Neuronal stem cell (in vitro differentiated cells): ENCODE measurements around the gene MIS18BP1.
"Not testable (repeated sequence)": the region's sequence is repeated elsewhere in the genome, so short reads cannot be mapped to it uniquely, and the experiment has no call there.

Source experiments
- DNase-seq: peaks from one replicate; pipeline ENCODE4 v3.0.0-alpha.2; 2013; ENCODE audit warnings: low spot score
- H2AFZ ChIP-seq: one replicate; pipeline ENCODE4 v1.6.1; 2013; ENCODE audit warnings: mild to moderate bottlenecking, low read length, inconsistent platforms
- H2AK5ac ChIP-seq: 2 replicates; pipeline ENCODE4 v1.6.1; 2013; ENCODE audit warnings: low read depth, mild to moderate bottlenecking, inconsistent platforms, low read length, moderate library complexity, mixed read lengths
- H2BK120ac ChIP-seq: 2 replicates; pipeline ENCODE4 v1.6.1; 2013; ENCODE audit warnings: low read depth, mild to moderate bottlenecking, inconsistent platforms, low read length, moderate library complexity, mixed read lengths
- H2BK12ac ChIP-seq: one replicate; pipeline ENCODE4 v1.6.1; 2013; ENCODE audit warnings: low read length, inconsistent platforms
- H2BK15ac ChIP-seq: 2 replicates; pipeline ENCODE4 v1.6.1; 2013; ENCODE audit warnings: mild to moderate bottlenecking, low read length, inconsistent platforms, mixed read lengths
- H2BK5ac ChIP-seq: one replicate; pipeline ENCODE4 v1.6.1; 2013; ENCODE audit warnings: inconsistent platforms, mild to moderate bottlenecking, low read length, moderate library complexity
- H3K14ac ChIP-seq: one replicate; pipeline ENCODE4 v1.6.1; 2013; ENCODE audit warnings: low read length, inconsistent platforms
- H3K18ac ChIP-seq: 2 replicates; pipeline ENCODE4 v1.6.1; 2013; ENCODE audit warnings: low read length, inconsistent platforms
- H3K23ac ChIP-seq: 2 replicates; pipeline ENCODE4 v1.6.1; 2013; ENCODE audit warnings: low read depth, mild to moderate bottlenecking, mixed read lengths, low read length, inconsistent platforms; ENCODE audit not compliant: poor library complexity
- H3K27ac ChIP-seq: replicated peaks from 3 replicates; pipeline ENCODE4 v1.5.1; 2013; ENCODE audit warnings: low read length, inconsistent platforms
- H3K27me3 ChIP-seq, 3 experiments: 2 replicates each; pipeline ENCODE4 v1.6.1; 2013; ENCODE audit warnings: low read length in 3 of 3, mild to moderate bottlenecking in 2 of 3, inconsistent platforms in 1 of 3, low read depth in 1 of 3, mixed read lengths in 1 of 3, moderate library complexity in 1 of 3; ENCODE audit not compliant: control insufficient read depth in 3 of 3, insufficient read depth in 3 of 3
- H3K36me3 ChIP-seq, 2 donors: replicated peaks in 1 of 2; 2 replicates each; pipeline ENCODE4 v1.6.1; 2013; ENCODE audit warnings: low read length in 2 of 2; ENCODE audit not compliant: control insufficient read depth in 2 of 2, insufficient read depth in 2 of 2
- H3K4ac ChIP-seq: 2 replicates; pipeline ENCODE4 v1.6.1; 2013; ENCODE audit warnings: inconsistent platforms, mild to moderate bottlenecking, low read length, moderate library complexity
- H3K4me1 ChIP-seq, 2 donors: 1 replicate in 1 of 2; 2 replicates in 1 of 2; pipeline ENCODE4 v1.6.1; 2013; ENCODE audit warnings: low read length in 2 of 2, low read depth in 1 of 2; ENCODE audit not compliant: control insufficient read depth in 2 of 2, insufficient read depth in 1 of 2
- H3K4me2 ChIP-seq: one replicate; pipeline ENCODE4 v1.6.1; 2013; ENCODE audit warnings: mild to moderate bottlenecking, low read length, inconsistent platforms; ENCODE audit not compliant: insufficient read depth, poor library complexity, severe bottlenecking
- H3K4me3 ChIP-seq, 2 donors: 2 replicates each; pipeline ENCODE4 v1.5.1; 2013; ENCODE audit warnings: low read length in 2 of 2, mild to moderate bottlenecking in 2 of 2, inconsistent platforms in 1 of 2, moderate library complexity in 1 of 2
- H3K79me1 ChIP-seq: one replicate; pipeline ENCODE4 v1.6.1; 2013; ENCODE audit warnings: low read depth, mild to moderate bottlenecking, inconsistent platforms, low read length, moderate library complexity
- H3K9ac ChIP-seq: one replicate; pipeline ENCODE4 v1.6.1; 2013; ENCODE audit warnings: mild to moderate bottlenecking, low read depth, low read length, inconsistent platforms; ENCODE audit not compliant: poor library complexity
- H3K9me3 ChIP-seq, 2 donors: replicated peaks in 1 of 2; 2 replicates each; pipeline versions ENCODE3 to v1.6.1; 2013; ENCODE audit warnings: low read length in 2 of 2, mild to moderate bottlenecking in 2 of 2, inconsistent platforms in 1 of 2, low read depth in 1 of 2, mixed read lengths in 1 of 2, moderate library complexity in 1 of 2; ENCODE audit not compliant: control insufficient read depth in 2 of 2, insufficient read depth in 1 of 2
- H4K8ac ChIP-seq: one replicate; pipeline ENCODE4 v1.6.1; 2013; ENCODE audit warnings: low read depth, mild to moderate bottlenecking, inconsistent platforms, low read length, moderate library complexity
- H4K91ac ChIP-seq: one replicate; pipeline ENCODE4 v1.6.1; 2013; ENCODE audit warnings: low read length, low read depth, mild to moderate bottlenecking, inconsistent platforms; ENCODE audit not compliant: poor library complexity
- WGBS, 2 donors: extraction: QIAGEN DNeasy Blood & Tissue Kit; methylation state at CpG; one replicate each; pipeline ENCODE4 v1.1.7; 2013; ENCODE audit warnings: missing lambda C conversion rate in 2 of 2, mixed read lengths in 1 of 2; ENCODE audit not compliant: insufficient read length in 2 of 2, insufficient replicate concordance in 1 of 2; ENCODE audit errors: extremely low coverage in 2 of 2; 5-methylcytosine and 5-hydroxymethylcytosine counted together

The MIS18BP1 gene

DNA sequence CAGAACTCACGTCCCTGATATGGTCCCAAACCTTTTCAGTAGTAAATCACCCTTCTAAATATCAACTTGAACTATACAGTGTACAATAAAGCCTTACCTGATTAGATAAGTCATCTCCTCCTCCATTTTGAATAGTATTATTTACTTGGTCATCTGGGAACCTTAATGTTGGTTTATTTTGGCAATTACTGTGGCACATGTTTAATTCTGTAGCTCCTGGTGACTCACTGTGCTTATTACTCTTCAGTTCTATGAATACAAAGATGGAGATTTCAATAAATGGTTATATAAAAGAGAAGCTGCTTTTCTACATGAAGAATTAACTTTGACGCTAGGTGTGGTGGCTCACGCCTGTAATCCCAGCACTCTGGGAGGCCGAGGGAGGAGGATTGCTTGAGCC lies 25.4 kb downstream of the MIS18BP1 start:
- Histone ChIP-seq H3K9ac (no peak overlapping the region), H3K4ac (no peak overlapping the region)

DNA sequence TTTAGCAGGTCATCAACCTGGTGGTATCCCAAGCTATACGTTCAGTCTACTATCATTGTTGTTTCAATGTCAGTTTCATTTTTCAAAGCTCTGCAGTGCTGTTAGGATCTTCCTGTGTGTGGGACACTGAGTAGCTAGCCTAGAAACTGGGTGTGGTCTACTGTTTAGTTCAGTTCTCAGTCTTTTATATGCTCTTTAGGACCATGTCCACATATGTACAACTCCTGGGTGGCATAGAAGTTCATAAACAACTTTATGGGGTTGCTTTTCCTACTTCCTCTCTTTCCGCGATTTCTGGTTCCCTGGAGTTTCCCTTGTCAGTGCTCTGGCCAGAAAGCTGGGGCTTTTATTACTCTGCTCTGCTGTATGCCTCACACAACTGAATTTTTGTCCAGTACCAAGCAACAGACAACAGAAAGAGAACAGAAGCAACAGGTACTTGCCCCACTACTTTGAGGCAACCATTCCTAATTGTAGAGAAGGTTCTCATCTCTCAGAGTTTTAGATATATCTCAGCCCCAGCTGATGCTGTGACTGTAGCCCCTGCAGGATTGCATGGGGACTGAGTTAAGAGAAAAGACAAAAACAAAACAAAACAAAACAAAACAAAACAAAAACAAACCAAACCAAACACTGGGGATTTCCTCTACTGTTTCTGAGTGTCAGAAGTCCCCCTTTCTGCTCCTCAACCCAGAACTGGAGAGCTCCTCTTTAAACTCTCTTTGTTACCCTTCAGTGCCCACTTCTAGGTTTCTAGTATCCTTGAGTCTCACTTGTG lies 30.3 kb downstream of the MIS18BP1 start:
- Histone ChIP-seq H3K36me3 (peaks cover 0 to 94% of the 10 kb centered on the region in 2 donors), H3K4ac (no peak overlapping the region), H3K4me2 (no peak overlapping the region), H3K23ac (no peak overlapping the region), H2BK120ac (no peak overlapping the region), H4K8ac (no peak overlapping the region), H3K27ac (no peak overlapping the region), H3K18ac (no peak overlapping the region), H2BK12ac (no peak overlapping the region), H3K9ac (no peak overlapping the region), H4K91ac (no peak overlapping the region), H2BK5ac (no peak overlapping the region), H3K4me3 (no peak overlapping the region), H3K79me1 (no peaks in the 10 kb centered on the region), H2BK15ac (no peak overlapping the region), H3K4me1 (no peaks in the 10 kb centered on the region), H3K14ac (no peak overlapping the region), H3K27me3 (no peaks in the 10 kb centered on the region), H3K9me3 (no peaks in the 10 kb centered on the region), H2AK5ac (no peak overlapping the region), H2AFZ (no peak overlapping the region)
- no peak for DNase-seq
- no CpG with 5 or more reads among the region's 3 CpGs for WGBS, 2 donors

More for the DNA sequence above, 25.4 kb downstream of the MIS18BP1 start:
- Histone ChIP-seq H3K14ac (no peak overlapping the region), H3K18ac (no peak overlapping the region), H4K8ac (no peak overlapping the region), H2AK5ac (no peak overlapping the region), H3K27me3 (no peaks in the 10 kb centered on the region), H2BK15ac (no peak overlapping the region), H4K91ac (no peak overlapping the region), H2BK12ac (no peak overlapping the region), H2AFZ (no peak overlapping the region), H3K4me1 (no peaks in the 10 kb centered on the region), H3K36me3 (peaks cover 4 to 97% of the 10 kb centered on the region in 2 donors), H3K23ac (no peak overlapping the region), H3K9me3 (no peaks in the 10 kb centered on the region), H3K4me3 (no peak overlapping the region), H3K79me1 (no peaks in the 10 kb centered on the region), H3K4me2 (no peak overlapping the region), H2BK120ac (no peak overlapping the region), H3K27ac (no peak overlapping the region), H2BK5ac (no peak overlapping the region)
- DNase-seq: no peak
- no CpG with 5 or more reads among the region's 4 CpGs for WGBS, 2 donors

DNA sequence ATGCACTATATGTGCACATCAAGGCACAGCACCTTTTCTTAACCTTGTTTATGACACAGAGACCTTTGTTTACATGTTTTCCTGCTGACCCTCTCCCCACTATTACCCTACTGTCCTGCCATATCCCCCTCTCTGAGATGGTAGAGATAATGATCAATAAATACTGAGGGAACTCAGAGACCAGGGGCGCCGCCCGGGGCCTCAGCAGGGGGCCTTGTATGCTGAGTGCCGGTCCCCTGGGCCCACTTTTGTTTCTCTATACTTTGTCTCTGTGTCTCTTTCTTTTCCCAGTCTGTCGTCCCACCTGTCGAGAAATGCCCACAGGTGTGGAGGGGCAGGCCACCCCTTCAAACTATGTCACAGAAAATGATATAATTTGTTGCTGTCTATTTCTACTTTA lies 38.7 kb downstream of the MIS18BP1 start:
- H2BK5ac ChIP-seq, H4K91ac ChIP-seq, H2AFZ ChIP-seq, H3K9me3 ChIP-seq, H3K27ac ChIP-seq, H3K4me1 ChIP-seq, H2BK120ac ChIP-seq, H3K4ac ChIP-seq, H3K4me2 ChIP-seq, H3K27me3 ChIP-seq, H2BK15ac ChIP-seq, H3K14ac ChIP-seq, H2BK12ac ChIP-seq, H3K9ac ChIP-seq, H4K8ac ChIP-seq, H3K79me1 ChIP-seq, H3K23ac ChIP-seq, H3K4me3 ChIP-seq, H2AK5ac ChIP-seq, H3K18ac ChIP-seq, DNase-seq: not testable (repeated sequence)
- WGBS, 2 donors: no CpG with 5 or more reads among the region's 6 CpGs
- peaks cover 4 to 100% of the 10 kb centered on the region in 2 donors for H3K36me3 ChIP-seq

DNA sequence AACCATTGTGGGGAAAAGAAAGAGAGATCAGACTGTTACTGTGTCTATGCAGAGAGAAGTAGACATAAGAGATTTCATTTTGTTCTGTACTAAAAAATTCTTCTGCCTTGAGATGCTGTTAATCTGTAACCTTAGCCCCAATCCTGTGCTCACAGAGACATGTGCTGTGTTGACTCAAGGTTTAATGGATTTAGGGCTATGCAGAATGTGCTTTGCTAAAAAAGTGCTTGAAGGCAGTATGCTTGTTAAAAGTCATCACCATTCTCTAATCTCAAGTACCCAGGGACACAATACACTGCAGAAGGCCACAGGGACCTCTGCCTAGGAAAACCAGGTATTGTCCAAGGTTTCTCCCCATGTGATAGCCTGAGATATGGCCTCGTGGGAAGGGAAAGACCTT lies 39.3 kb downstream of the MIS18BP1 start:
- not testable (repeated sequence) for H3K18ac ChIP-seq, H3K27ac ChIP-seq, H3K4me1 ChIP-seq, H2BK15ac ChIP-seq, H3K27me3 ChIP-seq, H3K9me3 ChIP-seq, H3K4ac ChIP-seq, H2AFZ ChIP-seq, H2BK12ac ChIP-seq, H2BK5ac ChIP-seq, H3K14ac ChIP-seq, H4K91ac ChIP-seq, H3K4me2 ChIP-seq, H3K9ac ChIP-seq, DNase-seq, H2AK5ac ChIP-seq, H2BK120ac ChIP-seq, H4K8ac ChIP-seq, H3K79me1 ChIP-seq, H3K4me3 ChIP-seq, H3K23ac ChIP-seq
- WGBS, 2 donors: no CpG with 5 or more reads among the region's 1 CpG
- peaks cover 5 to 100% of the 10 kb centered on the region in 2 donors for H3K36me3 ChIP-seq
